ENCODE measurements around the gene EFCAB8.

- TF ChIP-seq CTCF (conservative IDR thresholded peaks at IDR 0.05; ENCODE audit: low read length): no peak
- no peak for TF ChIP-seq EZH2phosphoT487 (IDR thresholded peaks at IDR 0.05; ENCODE audit: borderline replicate concordance, low read depth, low read length)
These were observed 107.1 kb downstream of the EFCAB8 start for GRCh38 chr20:32965581-32966373.

All from OCI-LY7 (cell line).